GM19023 (cell line): ENCODE results near the gene XYLT1.

Experiments
- ATAC-seq: cut with Tn5 transposase; IDR thresholded peaks from one replicate; pipeline ENCODE4 v1.9.1; 2021; ENCODE audit warnings: mild to moderate bottlenecking, moderate library complexity; ENCODE audit not compliant: unreplicated experiment

The XYLT1 gene

GRCh38 chr16:17126156-17126555, 344.6 kb downstream of the XYLT1 start:
- no peak for ATAC-seq

GRCh38 chr16:17125671-17126070, 345.1 kb downstream of the XYLT1 start:
- ATAC-seq: no peak

- ATAC-seq: no peak
These were observed 352.7 kb downstream of the XYLT1 start for GRCh38 chr16:17117906-17118577.

DNA sequence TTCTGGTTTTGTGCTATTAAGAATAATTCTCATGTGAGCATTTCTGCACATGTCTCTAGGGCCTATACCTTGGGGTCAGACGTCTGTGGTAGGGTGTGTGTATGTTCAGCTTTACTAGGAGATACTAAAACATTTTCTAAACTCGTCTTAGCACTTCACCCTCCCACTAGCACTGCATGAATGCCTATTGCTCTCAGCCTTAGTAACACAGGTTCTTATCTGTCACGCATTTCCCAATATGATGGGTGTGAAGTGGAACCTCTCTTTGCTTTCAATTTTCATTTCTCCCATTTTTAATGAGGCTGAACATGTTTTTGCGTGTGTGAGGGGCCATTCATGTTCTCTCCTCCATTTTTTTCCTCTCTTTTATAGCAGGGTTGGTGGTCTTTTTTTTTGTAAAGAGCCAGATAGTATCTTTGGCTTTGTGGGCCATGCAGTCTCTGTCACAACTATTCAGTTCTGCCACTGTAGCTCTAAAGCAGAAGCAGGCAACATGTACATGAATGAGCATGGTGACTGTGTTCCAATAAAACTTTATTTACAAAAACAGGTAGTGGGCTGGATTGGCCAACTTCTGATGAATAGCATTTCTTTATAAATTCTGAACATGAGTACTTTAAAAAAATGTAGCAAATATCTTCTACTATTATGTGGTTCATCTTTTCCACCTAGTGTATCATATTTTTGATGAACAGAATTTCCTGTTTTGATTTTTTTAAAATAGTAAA, 354.0 kb downstream of the XYLT1 start:
- no peak for ATAC-seq

- no peak for ATAC-seq
These were observed 361.3 kb downstream of the XYLT1 start for GRCh38 chr16:17109413-17109812.

DNA sequence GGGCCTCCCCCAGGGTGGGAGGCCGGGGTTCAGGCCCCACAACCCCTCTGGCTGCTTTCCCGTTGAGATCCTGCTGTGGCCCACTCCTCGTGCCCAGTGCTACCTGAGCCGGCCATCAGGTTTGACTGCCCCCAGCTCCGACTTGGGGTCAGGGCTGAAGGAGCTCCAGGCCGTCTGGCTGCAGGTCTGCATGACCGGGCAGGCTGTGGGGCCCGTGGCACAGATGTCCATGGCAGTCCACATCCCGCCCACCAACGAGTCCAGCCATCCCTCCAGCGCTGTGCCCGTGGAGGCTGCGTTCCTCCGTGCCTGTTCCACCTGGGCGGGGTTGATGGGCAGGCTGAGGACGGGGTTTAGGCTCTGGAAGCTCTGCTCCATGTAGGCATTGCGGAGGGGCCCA, 362.2 kb downstream of the XYLT1 start:
- ATAC-seq: no peak

- no peak for ATAC-seq
These were observed 363.3 kb downstream of the XYLT1 start for GRCh38 chr16:17107450-17107849.

DNA sequence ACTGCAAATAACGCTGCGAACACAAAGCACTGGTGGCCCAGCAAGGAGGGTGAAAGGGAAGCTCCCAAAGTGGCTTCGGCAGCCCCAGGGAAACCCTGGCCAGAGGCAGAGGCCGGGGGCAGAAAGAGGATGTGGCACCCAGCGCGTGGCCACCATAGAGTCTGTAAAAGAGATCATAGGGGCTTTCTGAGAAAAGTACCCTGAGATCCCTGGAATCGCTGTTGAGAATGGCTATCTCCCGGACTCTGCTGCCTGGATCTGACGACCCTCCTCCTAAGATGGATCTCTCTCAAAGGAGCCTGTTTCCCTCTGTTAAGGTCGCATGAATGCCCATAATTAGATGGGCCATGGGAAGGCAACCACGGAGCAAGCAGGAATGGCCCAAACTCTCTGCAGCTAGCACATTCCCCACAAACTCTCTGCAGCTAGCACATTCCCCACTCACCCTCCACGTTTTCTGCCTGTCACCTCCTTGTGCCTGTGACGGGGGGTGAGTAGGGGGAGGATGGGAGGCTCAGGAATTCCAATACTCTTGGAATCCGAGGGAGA, 364.4 kb downstream of the XYLT1 start:
- ATAC-seq: no peak

GRCh38 chr16:17105239-17105797, 365.4 kb downstream of the XYLT1 start:
- no peak for ATAC-seq

DNA sequence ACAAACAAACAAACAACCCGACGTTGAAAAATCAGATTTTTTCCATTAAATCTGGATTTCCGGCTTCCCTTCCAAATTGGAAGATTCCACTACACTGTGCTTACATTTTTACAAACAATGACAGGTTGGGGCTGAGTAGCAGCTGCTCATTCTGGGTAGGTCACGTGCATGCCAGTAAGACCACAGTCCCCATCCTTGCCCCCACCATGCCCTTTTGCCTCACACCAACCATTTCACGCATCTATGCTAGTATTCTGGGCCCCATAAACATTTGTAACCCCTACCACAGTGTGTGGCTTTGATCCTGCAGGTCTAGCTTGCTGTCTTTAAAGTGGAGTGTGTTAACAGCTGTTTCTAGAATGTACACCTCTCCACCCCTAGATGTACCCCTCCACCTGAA, 366.1 kb downstream of the XYLT1 start:
- no peak for ATAC-seq

- no peak for ATAC-seq
These were observed 367.5 kb downstream of the XYLT1 start for GRCh38 chr16:17103216-17103615.

DNA sequence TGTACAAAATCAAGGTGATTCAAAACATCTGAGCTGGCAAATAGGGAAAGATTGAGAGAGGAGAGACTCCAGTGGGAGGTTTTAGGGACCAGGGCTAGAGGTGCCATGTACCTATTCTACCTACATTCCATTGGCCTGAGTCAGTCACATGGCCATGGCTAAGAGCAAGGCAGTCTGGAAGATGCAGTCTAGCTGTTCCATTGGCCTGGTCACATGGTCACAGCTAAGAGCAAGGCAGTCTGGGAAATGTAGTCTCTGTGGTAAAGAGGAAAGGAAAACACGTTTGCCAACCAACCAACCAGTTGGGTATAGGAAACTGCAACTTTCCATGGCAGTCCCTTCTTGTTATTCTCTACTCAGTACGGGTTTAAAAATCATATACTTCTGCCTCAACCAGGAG, 369.1 kb downstream of the XYLT1 start:
- ATAC-seq: no peak

GRCh38 chr16:17098685-17099084, 372.1 kb downstream of the XYLT1 start:
- no peak for ATAC-seq

- ATAC-seq: no peak
These were observed 386.6 kb downstream of the XYLT1 start for GRCh38 chr16:17084130-17084529.

GRCh38 chr16:17083628-17084027, 387.1 kb downstream of the XYLT1 start:
- ATAC-seq: no peak

GRCh38 chr16:17082095-17082882, 388.5 kb downstream of the XYLT1 start:
- ATAC-seq: no peak

DNA sequence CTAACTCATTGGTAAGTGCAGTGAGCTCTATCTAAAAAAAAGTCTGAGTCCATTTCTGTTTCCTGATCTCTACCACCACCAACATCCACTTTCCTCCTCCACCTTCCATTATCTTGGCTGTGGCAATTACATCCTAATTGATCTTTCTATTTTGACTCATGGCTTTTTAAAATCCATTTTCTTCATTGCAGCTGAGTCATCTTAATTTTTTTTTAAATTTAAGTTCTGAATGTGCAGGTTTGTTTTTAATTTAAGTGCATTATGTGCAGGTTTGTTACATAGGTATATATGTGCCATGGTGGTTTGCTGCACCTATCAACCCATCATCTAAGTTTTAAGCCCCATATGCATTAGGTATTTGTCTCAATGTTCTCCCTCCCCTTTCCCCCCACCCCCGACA, 390.7 kb downstream of the XYLT1 start:
- no peak for ATAC-seq

- ATAC-seq: no peak
These were observed 391.7 kb downstream of the XYLT1 start for GRCh38 chr16:17078931-17079631.

DNA sequence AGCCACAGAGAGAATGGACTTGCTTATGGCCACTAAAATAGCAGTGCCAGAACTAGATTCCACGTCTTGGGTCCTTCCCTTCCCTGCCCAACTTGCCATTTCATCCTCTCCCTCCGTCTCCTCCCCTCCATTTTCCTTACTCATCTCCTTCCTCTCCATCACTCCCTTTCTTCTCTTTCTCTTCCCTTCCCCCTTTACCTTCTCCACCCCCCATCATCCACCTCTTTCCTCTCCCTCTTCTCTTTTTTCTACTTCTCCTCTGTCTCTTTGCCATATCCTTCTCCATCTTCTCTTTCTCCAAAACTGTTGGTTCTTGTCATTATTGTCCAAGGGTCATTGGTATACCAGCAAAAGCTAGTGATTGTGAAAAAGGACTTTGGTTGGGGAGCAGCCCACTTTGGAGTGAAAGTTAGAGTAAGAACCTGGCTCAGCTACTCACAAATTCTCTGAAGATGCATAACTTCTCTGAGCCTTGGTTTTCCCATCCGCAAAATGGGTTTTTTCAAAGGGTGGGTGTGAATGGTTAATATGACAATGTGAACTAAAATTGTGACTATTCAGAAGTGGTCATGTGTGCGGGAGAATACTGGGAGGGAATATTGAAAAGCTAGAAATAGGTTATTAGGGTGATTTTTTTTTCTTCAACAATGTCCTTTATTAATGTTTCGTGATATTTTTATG, 393.8 kb downstream of the XYLT1 start:
- ATAC-seq: no peak
